K562 (cell line): Measurements from ENCODE around the gene PMEPA1. TPM values are rescaled to one million over a fixed set of nuclear protein-coding genes. Genes with fewer than 3 reads are reported as not detected.

ENCODE experiments used
- ATAC-seq: fragments of 200-7000 bp; cut with Tn5 transposase; 3 replicates; pipeline ENCODE4 v1.9.1; 2020; ENCODE audit warnings: moderate library complexity
- BruUV-seq: library from RNA; stranded (reverse); fragments of 400-500 nt; replicated peaks from 2 replicates; lab custom pipeline; 2021; lab: Mats Ljungman, UMichigan
- CTCF ChIA-PET: fragments of 300-600 bp; formaldehyde crosslinking; extraction: SDS; loops from one replicate; lab custom pipeline; 2021; ENCODE audit warnings: low intra/inter-chr PET ratio; lab: Yijun Ruan, JAX
- POLR2A ChIA-PET: fragments of 300-600, 350-650 bp; sonication (Branson Sonifier 250); formaldehyde crosslinking; extraction: SDS; loops from one replicate; lab custom pipeline; 2021; ENCODE audit warnings: antibody characterized with exemption, inconsistent platforms; lab: Yijun Ruan, JAX
- DNase-seq, 4 experiments: peaks; one replicate each; pipeline versions ENCODE4 v3.0.0 to v3.0.0-alpha.2; 2011 to 2018; ENCODE audit warnings: low spot score in 3 of 4, mixed read lengths in 3 of 4; ENCODE audit errors: extremely low read depth in 1 of 4
- FAIRE-seq: peaks from 2 replicates; lab custom pipeline; 2011; peaks lifted over from hg19 to GRCh38; lab: Jason Lieb, UNC
- H2AFZ ChIP-seq: 2 replicates; pipeline ENCODE4 v1.6.0; 2011; ENCODE audit warnings: low read depth, low read length, control low read depth, inconsistent platforms
- H3K27ac ChIP-seq: fragments of 200-600 bp; 3 replicates; pipeline ENCODE4 v1.8.0; 2011; ENCODE audit warnings: low read depth, mild to moderate bottlenecking, control low read depth, inconsistent platforms, low read length, moderate library complexity, mixed read lengths; ENCODE audit errors: extremely low read depth
- H3K27me3 ChIP-seq, 2 experiments: fragments of 300-600 bp in 1 of 2; 2 replicates in 1 of 2; 3 replicates in 1 of 2; pipeline versions ENCODE4 v1.6.0 to v1.8.0; 2011; ENCODE audit warnings: inconsistent platforms in 2 of 2, low read length in 2 of 2, mild to moderate bottlenecking in 1 of 2, mixed read lengths in 1 of 2, moderate library complexity in 1 of 2; ENCODE audit not compliant: control insufficient read depth in 2 of 2, insufficient read depth in 2 of 2
- H3K36me3 ChIP-seq: fragments of 300-600 bp; 3 replicates; pipeline ENCODE4 v1.8.0; 2011; ENCODE audit warnings: mild to moderate bottlenecking, low read length, inconsistent platforms; ENCODE audit not compliant: control insufficient read depth, insufficient read depth
- H3K4me1 ChIP-seq, 2 experiments: fragments of 200-600 bp in 1 of 2; replicated peaks in 1 of 2; 2 replicates in 1 of 2; 3 replicates in 1 of 2; pipeline versions ENCODE4 v1.5.1 to v1.8.0; 2011; ENCODE audit warnings: inconsistent platforms in 2 of 2, low read length in 2 of 2, mild to moderate bottlenecking in 1 of 2, mixed read lengths in 1 of 2, moderate library complexity in 1 of 2; ENCODE audit not compliant: control insufficient read depth in 2 of 2, insufficient read depth in 2 of 2
- H3K4me2 ChIP-seq: 2 replicates; pipeline ENCODE4 v1.6.1; 2011; ENCODE audit warnings: low read length, control low read depth, inconsistent platforms, mixed read lengths; ENCODE audit not compliant: insufficient read depth
- H3K4me3 ChIP-seq: fragments of 200-600 bp; sonication (generic), shearing (Covaris generic); 2 replicates; pipeline ENCODE4 v1.5.1; 2016; ENCODE audit warnings: control low read depth, inconsistent platforms
- H3K79me2 ChIP-seq: fragments of 200-600 bp; 3 replicates; pipeline ENCODE4 v1.8.0; 2011; ENCODE audit warnings: low read length, inconsistent platforms; ENCODE audit not compliant: control insufficient read depth, insufficient read depth
- H3K9ac ChIP-seq, 2 experiments: 2 replicates each; pipeline versions ENCODE4 v1.6.0 to v1.6.1; 2011; ENCODE audit warnings: low read depth in 2 of 2, low read length in 2 of 2, control low read depth in 1 of 2, inconsistent platforms in 1 of 2, mild to moderate bottlenecking in 1 of 2, mixed read lengths in 1 of 2; ENCODE audit not compliant: insufficient read depth in 1 of 2
- H3K9me1 ChIP-seq: one replicate; pipeline ENCODE4 v1.6.0; 2011; ENCODE audit warnings: inconsistent platforms, mild to moderate bottlenecking, low read length, moderate library complexity; ENCODE audit not compliant: control insufficient read depth, insufficient read depth
- H3K9me3 ChIP-seq: replicated peaks from 2 replicates; pipeline ENCODE4 v1.5.1; 2011; ENCODE audit warnings: low read depth, low read length, inconsistent platforms; ENCODE audit not compliant: control insufficient read depth, insufficient read depth
- H4K20me1 ChIP-seq: replicated peaks from 2 replicates; pipeline ENCODE4 v1.6.1; 2011; ENCODE audit warnings: low read length, inconsistent platforms, mixed read lengths; ENCODE audit not compliant: control insufficient read depth, insufficient read depth
- CEBPG ChIP-seq, 3 experiments: fragments of 200-800 bp in 1 of 3; sonication (Bioruptor generic) in 1 of 3; sonication (generic) in 1 of 3; formaldehyde crosslinking in 1 of 3; IDR thresholded peaks in 2 of 3; conservative IDR thresholded peaks in 1 of 3; 2 replicates each; pipeline versions ENCODE4 v1.6.1 to v1.8.0; 2016 to 2022; ENCODE audit warnings: missing compliant biosample characterization in 2 of 3, missing genetic modification characterization in 2 of 3, mild to moderate bottlenecking in 1 of 3, missing genetic modification reagents in 1 of 3
- CTBP1 ChIP-seq: fragments of 450-650 bp; IDR thresholded peaks from 2 replicates; pipeline ENCODE4 v1.6.1; 2016; ENCODE audit warnings: borderline replicate concordance
- E2F1 ChIP-seq: sonication (generic); formaldehyde crosslinking; IDR thresholded peaks from 2 replicates; pipeline ENCODE4 v1.8.1; 2023; ENCODE audit warnings: mild to moderate bottlenecking, missing genetic modification reagents, moderate library complexity
- GATAD2B ChIP-seq: fragments of 450-650 bp; IDR thresholded peaks from 2 replicates; pipeline ENCODE4 v1.6.1; 2017; ENCODE audit warnings: mild to moderate bottlenecking, borderline replicate concordance
- HNRNPLL ChIP-seq: fragments of 200-400 bp; formaldehyde crosslinking; IDR thresholded peaks from 2 replicates; pipeline ENCODE4 v1.6.1; 2017; ENCODE audit warnings: low read length, low read depth, mild to moderate bottlenecking; ENCODE audit not compliant: poor library complexity, severe bottlenecking
- ZBTB43 ChIP-seq: sonication (generic); formaldehyde crosslinking; IDR thresholded peaks from 2 replicates; pipeline ENCODE4 v1.8.0; 2023; ENCODE audit warnings: mild to moderate bottlenecking, missing genetic modification reagents
- ZBTB7A ChIP-seq: IDR thresholded peaks from 2 replicates; pipeline ENCODE4 v1.6.1; 2011; ENCODE audit warnings: low read depth, mild to moderate bottlenecking, low read length, moderate library complexity, borderline replicate concordance; ENCODE audit not compliant: control insufficient read depth
- ZFX ChIP-seq: sonication (generic); formaldehyde crosslinking; IDR thresholded peaks from 2 replicates; pipeline ENCODE4 v1.8.0; 2022; ENCODE audit warnings: mild to moderate bottlenecking, missing genetic modification reagents, moderate library complexity
- ZNF184 ChIP-seq: sonication (generic); formaldehyde crosslinking; IDR thresholded peaks from 2 replicates; pipeline ENCODE4 v1.5.0; 2020; ENCODE audit warnings: missing genetic modification reagents
- ZNF398 ChIP-seq: fragments of 250-450 bp; sonication (Bioruptor Pico); IDR thresholded peaks from 2 replicates; pipeline ENCODE4 v1.8.0; 2021; ENCODE audit warnings: moderate library complexity, mild to moderate bottlenecking, inconsistent platforms
- ZNF449 ChIP-seq: fragments of 250-450 bp; sonication (Bioruptor Pico); IDR thresholded peaks from 2 replicates; pipeline ENCODE4 v1.8.0; 2022; ENCODE audit warnings: moderate library complexity, mild to moderate bottlenecking, inconsistent platforms
- ZNF561 ChIP-seq: fragments of 450-650 bp; formaldehyde crosslinking; conservative IDR thresholded peaks from 2 replicates; pipeline ENCODE4 v1.4.0; 2020; ENCODE audit warnings: mild to moderate bottlenecking, moderate library complexity
- WGBS: fragments of 100-300 bp; shearing (Covaris generic); methylation state at CpG from one replicate; pipeline ENCODE4 v1.1.6; 2016; ENCODE audit warnings: low coverage, mixed read lengths; ENCODE audit not compliant: insufficient coverage; ENCODE audit errors: missing lambda C conversion rate; 5-methylcytosine and 5-hydroxymethylcytosine counted together
- in situ Hi-C: fragments of 300-500 bp; cut with MboI; formaldehyde crosslinking; loops from 4 replicates; pipeline ENCODE4 v1.15.0; 2018; ENCODE audit warnings: inconsistent platforms, mixed read lengths
- intact Hi-C: fragments of 100-400 bp; cut with micrococcal nuclease; formaldehyde crosslinking; loops from 2 replicates; pipeline ENCODE4 v1.14.2; 2022
- polyA plus RNA-seq, 8 experiments: library from polyadenylated mRNA; depleted of rRNA in 4 of 8; stranded (reverse) in 5 of 8; unstranded in 3 of 8; fragments of >200 nt; fragmentation: Nextera tagmentation in 2 of 8; fragmentation: Illumina TruSeq in 1 of 8; extraction: Ambion mirVana in 2 of 8; extraction: Trizol in 1 of 8; gene quantifications; 2 replicates each; pipeline versions ENCODE4 v1.2.1 to v1.2.3, GENCODE V29; 2011 to 2014; ENCODE audit warnings: inconsistent platforms in 1 of 8, missing spikeins in 1 of 8
- total RNA-seq, 7 experiments: library from RNA; depleted of rRNA in 6 of 7; stranded (reverse); fragments of >200 nt in 6 of 7; fragmentation: Illumina TruSeq in 2 of 7; extraction: Trizol in 2 of 7; gene quantifications; 2 replicates each; pipeline versions ENCODE4 v1.2.1 to v1.2.3, GENCODE V29; 2011 to 2021; ENCODE audit warnings: low replicate concordance in 1 of 7

Gene PMEPA1
- total and polyA plus RNA-seq, 9 of the 15 experiments (the other 6 are each of a cell fraction or from before 2014, with no cell fraction given), result 0.16 TPM; not detected in 8

GRCh38 chr20:57658833-57659516 is 50.8 kb downstream of the PMEPA1 start:
- no peak for FAIRE-seq
- CTCF ChIA-PET, result no interaction called here

More at GRCh38 chr20:57658833-57659516, 50.8 kb downstream of the PMEPA1 start:
- no peak overlapping the region for H3K4me2 ChIP-seq
- TF ChIP-seq ZNF398 (CRISPR knock-in tag), result no peak
- TF ChIP-seq ZNF449 (CRISPR knock-in tag), result no peak
- no peak for TF ChIP-seq ZFX (CRISPR knock-in tag)
- TF ChIP-seq CEBPG (CRISPR knock-in tag; IDR thresholded peaks at IDR 0.05), result no peak
- no peak for TF ChIP-seq CEBPG (tag; conservative IDR thresholded peaks at IDR 0.05 in 1 of 2, IDR thresholded peaks at IDR 0.05 in 1 of 2)
- no peak for TF ChIP-seq HNRNPLL
- TF ChIP-seq ZNF561 (CRISPR knock-in tag), result no peak
- TF ChIP-seq ZNF184 (CRISPR knock-in tag), result no peak
- no peak for TF ChIP-seq E2F1 (CRISPR knock-in tag)
- TF ChIP-seq GATAD2B, result no peak
- no peak for TF ChIP-seq ZBTB7A
- TF ChIP-seq CTBP1, result no peak
- TF ChIP-seq ZBTB43, result no peak
- ATAC-seq (no peak), DNase-seq (no peak)
- H3K9me1 ChIP-seq, result no peaks in the 10 kb centered on the region
- BruUV-seq, result no TSS peak
- H3K4me1 ChIP-seq, result peaks cover 0 to 6% of the 10 kb centered on the region in 2 experiments; a peak in 1 of 5 replicates
- intact Hi-C loops, result loop anchor here (10.0 kb wide), 1 partner anchor 186 kb away; no protein-coding TSS in a partner anchor
- POLR2A ChIA-PET, result interaction anchor here (0.7 kb wide), 1 partner anchor 441 kb away, joined by 3 read pairs; no protein-coding TSS in a partner anchor
- H3K9me3 ChIP-seq, result no peaks in the 10 kb centered on the region
- H3K9ac ChIP-seq, result no peak overlapping the region
- H3K27ac ChIP-seq, result no peak overlapping the region
- WGBS, result under 1% methylated on average over 23 of the region's 25 CpGs
- 0 out of 2 replicates have a peak, but pooled peaks cover 9% of the 10 kb centered on the region for H4K20me1 ChIP-seq
- in situ Hi-C loops, result no loop called here
- no peak overlapping the region for H3K4me3 ChIP-seq
- no peaks in the 10 kb centered on the region for H3K36me3 ChIP-seq
- H3K27me3 ChIP-seq, result peaks cover 21 to 88% of the 10 kb centered on the region in 2 experiments; a peak in 4 of 5 replicates
- H2AFZ ChIP-seq, result no peak overlapping the region
- no peaks in the 10 kb centered on the region for H3K79me2 ChIP-seq
